IMR-90 (cell line): ENCODE measurements around the gene PASD1. TPM values are rescaled to one million over a fixed set of nuclear protein-coding genes. Genes with fewer than 3 reads are reported as not detected.

Experiments
- ATAC-seq: fragments of 200-7000 bp; cut with Tn5 transposase; 2 replicates; pipeline ENCODE4 v1.9.1; 2020; ENCODE audit warnings: low read depth, mild to moderate bottlenecking, moderate library complexity
- BruUV-seq: library from RNA; stranded (reverse); fragments of 400-500 nt; replicated peaks from 2 replicates; lab custom pipeline; 2021; lab: Mats Ljungman, UMichigan
- CTCF ChIA-PET: fragments of 300-600 bp; formaldehyde crosslinking; extraction: SDS; loops from one replicate; lab custom pipeline; 2021; ENCODE audit warnings: antibody characterized with exemption; lab: Yijun Ruan, JAX
- POLR2A ChIA-PET: fragments of 300-600 bp; sonication (Branson Sonifier 250); formaldehyde crosslinking; loops from one replicate; lab custom pipeline; 2022; ENCODE audit warnings: antibody characterized with exemption; ENCODE audit not compliant: unreplicated experiment; lab: Charles Lee
- DNase-seq: peaks from one replicate; pipeline ENCODE4 v3.0.0; 2013
- H2AFZ ChIP-seq: replicated peaks from 2 replicates; pipeline ENCODE3; 2013; ENCODE audit warnings: low read length, mild to moderate bottlenecking; ENCODE audit not compliant: poor library complexity
- H2AK5ac ChIP-seq: 2 replicates; pipeline ENCODE4 v1.6.1; 2013; ENCODE audit warnings: low read depth, low read length, inconsistent platforms
- H2AK9ac ChIP-seq: replicated peaks from 2 replicates; pipeline ENCODE3; 2013; ENCODE audit warnings: mild to moderate bottlenecking, low read depth, low read length, moderate library complexity; ENCODE audit not compliant: poor library complexity
- H2BK120ac ChIP-seq: 2 replicates; pipeline ENCODE4 v1.6.1; 2013; ENCODE audit warnings: low read depth, low read length, inconsistent platforms
- H2BK15ac ChIP-seq: 3 replicates; pipeline ENCODE4 v1.6.1; 2013; ENCODE audit warnings: low read depth, low read length, inconsistent platforms
- H2BK20ac ChIP-seq: 2 replicates; pipeline ENCODE4 v1.6.1; 2013; ENCODE audit warnings: low read depth, mild to moderate bottlenecking, inconsistent platforms, low read length, moderate library complexity
- H2BK5ac ChIP-seq: 2 replicates; pipeline ENCODE4 v1.6.1; 2013; ENCODE audit warnings: mild to moderate bottlenecking, low read depth, low read length, inconsistent platforms; ENCODE audit not compliant: poor library complexity, severe bottlenecking
- H3K14ac ChIP-seq: replicated peaks from 2 replicates; pipeline ENCODE4 v1.6.1; 2013; ENCODE audit warnings: low read depth, low read length, inconsistent platforms
- H3K18ac ChIP-seq: 2 replicates; pipeline ENCODE4 v1.6.1; 2013; ENCODE audit warnings: low read depth, low read length, control low read depth
- H3K23ac ChIP-seq: 2 replicates; pipeline ENCODE4 v1.6.1; 2013; ENCODE audit warnings: low read depth, low read length, inconsistent platforms
- H3K27ac ChIP-seq: 2 replicates; pipeline ENCODE4 v1.5.1; 2013; ENCODE audit warnings: mild to moderate bottlenecking, control low read depth, low read length; ENCODE audit not compliant: insufficient read depth
- H3K27me3 ChIP-seq: 2 replicates; pipeline ENCODE4 v1.6.1; 2013; ENCODE audit warnings: low read length; ENCODE audit not compliant: control insufficient read depth, insufficient read depth
- H3K36me3 ChIP-seq: 2 replicates; pipeline ENCODE4 v1.6.1; 2013; ENCODE audit warnings: low read length, mixed read lengths; ENCODE audit not compliant: control insufficient read depth, insufficient read depth
- H3K4ac ChIP-seq: 2 replicates; pipeline ENCODE4 v1.6.1; 2013; ENCODE audit warnings: low read depth, low read length, inconsistent platforms
- H3K4me1 ChIP-seq: 2 replicates; pipeline ENCODE4 v1.6.1; 2013; ENCODE audit warnings: low read length, mixed read lengths; ENCODE audit not compliant: control insufficient read depth, insufficient read depth
- H3K4me2 ChIP-seq: 2 replicates; pipeline ENCODE4 v1.6.1; 2013; ENCODE audit warnings: low read depth, mild to moderate bottlenecking, control low read depth, low read length, moderate library complexity
- H3K4me3 ChIP-seq: 2 replicates; pipeline ENCODE4 v1.5.1; 2013; ENCODE audit warnings: low read depth, mild to moderate bottlenecking, control low read depth, low read length, moderate library complexity; ENCODE audit not compliant: insufficient read depth
- H3K56ac ChIP-seq: 2 replicates; pipeline ENCODE4 v1.6.1; 2013; ENCODE audit warnings: low read length, inconsistent platforms; ENCODE audit not compliant: insufficient read depth; ENCODE audit errors: extremely low read depth
- H3K79me1 ChIP-seq, 2 experiments: 2 replicates each; pipeline ENCODE4 v1.6.1; 2013; ENCODE audit warnings: low read length in 2 of 2, inconsistent platforms in 1 of 2, low read depth in 1 of 2
- H3K9ac ChIP-seq: 2 replicates; pipeline ENCODE4 v1.6.1; 2013; ENCODE audit warnings: low read depth, low read length, control low read depth
- H3K9me1 ChIP-seq: 2 replicates; pipeline ENCODE4 v1.6.1; 2013; ENCODE audit warnings: low read length, inconsistent platforms; ENCODE audit not compliant: insufficient read depth
- H3K9me3 ChIP-seq: 2 replicates; pipeline ENCODE4 v1.6.1; 2013; ENCODE audit warnings: low read length; ENCODE audit not compliant: control insufficient read depth, insufficient read depth
- H4K20me1 ChIP-seq: 2 replicates; pipeline ENCODE4 v1.6.1; 2013; ENCODE audit warnings: low read length, inconsistent platforms; ENCODE audit not compliant: insufficient read depth
- H4K5ac ChIP-seq: 2 replicates; pipeline ENCODE4 v1.6.1; 2013; ENCODE audit warnings: mild to moderate bottlenecking, low read depth, low read length, control low read depth
- H4K8ac ChIP-seq, 2 experiments: 2 replicates each; pipeline ENCODE4 v1.6.1; 2013; ENCODE audit warnings: low read depth in 2 of 2, low read length in 2 of 2, control low read depth in 1 of 2, inconsistent platforms in 1 of 2
- H4K91ac ChIP-seq: 2 replicates; pipeline ENCODE4 v1.6.1; 2013; ENCODE audit warnings: low read depth, low read length, inconsistent platforms; ENCODE audit not compliant: insufficient read depth
- BHLHE40 ChIP-seq: fragments of 150-350 bp; IDR thresholded peaks from 2 replicates; pipeline ENCODE4 v1.6.1; 2016; ENCODE audit warnings: mild to moderate bottlenecking, low read depth, low read length
- CHD1 ChIP-seq: IDR thresholded peaks from 2 replicates; pipeline ENCODE4 v1.6.1; 2012; ENCODE audit warnings: low read depth, low read length, improper control_type of control experiment
- MAFK ChIP-seq: IDR thresholded peaks from 2 replicates; pipeline ENCODE4 v1.6.1; 2012; ENCODE audit warnings: low read depth, low read length, improper control_type of control experiment
- MAZ ChIP-seq: IDR thresholded peaks from 2 replicates; pipeline ENCODE4 v1.6.1; 2012; ENCODE audit warnings: low read depth, mild to moderate bottlenecking, low read length, improper control_type of control experiment, moderate library complexity, borderline replicate concordance
- MXI1 ChIP-seq: IDR thresholded peaks from 2 replicates; pipeline ENCODE4 v1.6.1; 2012; ENCODE audit warnings: low read depth, mild to moderate bottlenecking, low read length, moderate library complexity, borderline replicate concordance
- NFE2L2 ChIP-seq: fragments of 150-350 bp; IDR thresholded peaks from 2 replicates; pipeline ENCODE4 v1.6.1; 2016; ENCODE audit warnings: low read depth, mild to moderate bottlenecking, low read length
- POLR2A ChIP-seq: IDR thresholded peaks from 2 replicates; pipeline ENCODE4 v1.6.1; 2012; ENCODE audit warnings: mild to moderate bottlenecking, low read depth, low read length
- RAD21 ChIP-seq: IDR thresholded peaks from 2 replicates; pipeline ENCODE4 v1.6.1; 2012; ENCODE audit warnings: low read length, improper control_type of control experiment
- RCOR1 ChIP-seq: IDR thresholded peaks from 2 replicates; pipeline ENCODE4 v1.6.1; 2012; ENCODE audit warnings: mild to moderate bottlenecking, low read length, improper control_type of control experiment; ENCODE audit not compliant: insufficient replicate concordance
- SMC3 ChIP-seq: fragments of 150-350 bp; IDR thresholded peaks from 2 replicates; pipeline ENCODE4 v1.6.1; 2016; ENCODE audit warnings: low read depth, mild to moderate bottlenecking, antibody characterized with exemption, low read length, moderate library complexity
- WGBS, 2 experiments: methylation state at CpG; one replicate each; pipeline versions ENCODE4 v1.1.5 to v1.1.7; 2013; ENCODE audit warnings: missing lambda C conversion rate in 2 of 2; ENCODE audit not compliant: insufficient read length in 1 of 2; ENCODE audit errors: extremely low coverage in 2 of 2; 5-methylcytosine and 5-hydroxymethylcytosine counted together
- dilution Hi-C: fragments of 300-500 bp; cut with HindIII; formaldehyde crosslinking; loops from one replicate; pipeline ENCODE4 v1.14.3; 2018; ENCODE audit warnings: low sequenced_read_pairs; ENCODE audit not compliant: unreplicated experiment
- in situ Hi-C: fragments of 300-500 bp; cut with MboI; formaldehyde crosslinking; loops from 3 replicates; pipeline ENCODE4 v1.14.3; 2019; ENCODE audit warnings: low sequenced_read_pairs, inconsistent platforms, mixed read lengths
- intact Hi-C: fragments of 100-400 bp; cut with micrococcal nuclease; formaldehyde crosslinking; loops from 2 replicates; pipeline ENCODE4 v1.10.0; 2022
- polyA plus RNA-seq, 3 experiments: library from polyadenylated mRNA; depleted of rRNA; stranded (reverse); fragments of >200 nt; gene quantifications; 2 replicates each; pipeline ENCODE4 v1.2.3, GENCODE V29; 2012; ENCODE audit warnings: low replicate concordance in 1 of 3
- total RNA-seq: library from RNA; depleted of rRNA; stranded (reverse); fragments of >200 nt; gene quantifications from 2 replicates; pipeline ENCODE4 v1.2.3, GENCODE V29; 2012
- TF ChIP-seq, protein P1 (sequence below): fragments of 150-350 bp; IDR thresholded peaks from 2 replicates; pipeline ENCODE4 v1.6.1; 2016; ENCODE audit warnings: low read depth, mild to moderate bottlenecking, low read length, moderate library complexity, borderline replicate concordance
- TF ChIP-seq, protein P2 (sequence below): fragments of 150-350 bp; IDR thresholded peaks from 2 replicates; pipeline ENCODE4 v1.6.1; 2017; ENCODE audit warnings: mild to moderate bottlenecking, antibody characterized with exemption, low read length, low read depth
- TF ChIP-seq, protein P3 (sequence below): conservative IDR thresholded peaks from 2 replicates; pipeline ENCODE4 v1.5.1; 2012; ENCODE audit warnings: mild to moderate bottlenecking, low read depth, low read length, improper control_type of control experiment

PASD1 gene
- total and polyA plus RNA-seq, 2 of the 4 experiments (the other 2 are of a cell fraction), result not detected

DNA sequence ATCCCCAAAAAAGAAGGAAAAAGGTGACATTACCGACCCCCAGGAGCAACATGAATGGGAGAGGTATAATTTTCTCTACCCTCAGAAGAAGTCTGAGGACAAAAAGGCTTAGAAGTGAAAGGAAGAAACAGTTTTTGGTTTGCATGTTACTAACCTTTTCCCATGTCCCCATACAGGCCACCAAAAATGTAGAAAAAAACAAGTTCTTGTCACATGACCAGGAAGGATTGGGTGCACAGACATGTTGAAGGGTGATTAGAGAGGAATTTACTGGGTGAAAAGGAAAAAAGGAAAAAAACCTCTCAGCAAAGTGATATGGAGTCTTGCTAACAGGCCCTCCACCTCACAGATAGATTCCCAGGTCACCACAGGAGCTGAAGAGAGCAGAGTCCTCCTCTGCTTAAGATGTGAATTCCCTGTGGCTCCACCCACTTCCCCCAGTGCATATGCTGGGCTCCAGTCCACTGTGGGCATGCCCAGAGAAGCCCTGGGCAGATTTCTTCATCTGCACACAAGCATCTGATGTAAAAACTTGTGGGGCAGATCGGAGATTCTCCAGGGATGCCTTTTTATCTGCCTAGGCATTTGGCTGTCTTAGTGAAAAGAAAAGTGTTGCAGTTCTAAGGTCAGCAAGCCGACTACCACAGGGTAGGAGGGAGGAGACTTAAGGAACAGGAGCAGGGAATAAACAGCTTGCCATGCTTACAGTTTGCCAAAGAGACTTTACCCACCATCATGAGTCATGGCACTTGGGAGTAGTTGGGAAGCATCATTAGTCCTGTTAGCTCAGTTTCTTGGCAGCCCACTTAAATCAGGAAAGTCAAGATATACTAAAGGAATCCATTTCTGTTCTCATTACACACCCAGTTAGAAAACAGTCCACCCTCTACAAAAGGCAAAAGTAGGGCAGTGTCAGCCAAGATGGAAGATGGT lies 25.0 kb upstream of the PASD1 start (continued):
- no peak for TF ChIP-seq MXI1

DNA sequence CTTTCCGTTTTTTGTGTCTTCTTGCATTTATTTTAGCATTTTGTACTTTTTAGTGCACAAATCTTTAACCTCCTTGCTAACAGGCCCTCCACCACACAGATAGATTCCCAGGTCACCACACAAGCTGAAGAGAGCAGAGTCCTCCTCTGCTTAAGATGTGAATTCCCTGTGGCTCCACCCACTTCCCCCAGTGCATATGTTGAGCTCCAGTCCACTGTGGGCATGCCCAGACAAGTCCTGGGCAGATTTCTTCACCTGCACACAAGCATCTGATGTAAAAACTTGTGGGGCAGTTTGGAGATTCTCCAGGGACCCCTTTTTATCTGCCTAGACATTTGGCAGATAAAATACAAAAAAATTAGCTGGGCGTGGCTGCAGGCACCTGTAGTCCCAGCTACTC lies 19.8 kb upstream of the PASD1 start:
- H2BK5ac ChIP-seq, result no peak overlapping the region
- CTCF ChIA-PET, result no interaction called here
- H4K20me1 ChIP-seq, result no peaks in the 10 kb centered on the region
- no peaks in the 10 kb centered on the region for H3K79me1 ChIP-seq
- no peak overlapping the region for H4K8ac ChIP-seq
- DNase-seq (no peak), ATAC-seq (no peak)
- H3K4me2 ChIP-seq, result no peak overlapping the region
- H3K36me3 ChIP-seq, result no peaks in the 10 kb centered on the region
- H3K9ac ChIP-seq, result no peak overlapping the region
- dilution Hi-C loops, result no loop called here
- H4K91ac ChIP-seq, result no peak overlapping the region
- H3K14ac ChIP-seq, result no peak overlapping the region
- no peak overlapping the region for H2AFZ ChIP-seq
- WGBS, 2 experiments, result no CpG with 5 or more reads among the region's 2 CpGs
- no TSS peak for BruUV-seq
- no peaks in the 10 kb centered on the region for H3K27me3 ChIP-seq
- no peak overlapping the region for H2BK15ac ChIP-seq
- no peak overlapping the region for H2AK5ac ChIP-seq
- H3K9me3 ChIP-seq, result peaks cover 2% of the 10 kb centered on the region; the same call in 1 of the 2 replicates
- no peaks in the 10 kb centered on the region for H3K9me1 ChIP-seq
- no peaks in the 10 kb centered on the region for H3K4me1 ChIP-seq
- H2BK20ac ChIP-seq, result no peak overlapping the region
- H3K23ac ChIP-seq, result no peak overlapping the region
- intact Hi-C loops, result no loop called here
- in situ Hi-C loops, result no loop called here
- H3K18ac ChIP-seq, result no peak overlapping the region
- no peak overlapping the region for H3K4me3 ChIP-seq
- H3K27ac ChIP-seq, result no peak overlapping the region
- POLR2A ChIA-PET, result no interaction called here
- no peak overlapping the region for H4K5ac ChIP-seq
- no peak overlapping the region for H2BK120ac ChIP-seq
- no peak overlapping the region for H3K4ac ChIP-seq
- H2AK9ac ChIP-seq, result no peak overlapping the region
- H3K56ac ChIP-seq, result no peak overlapping the region
- no peak for TF ChIP-seq SMC3
- TF ChIP-seq, protein P1, sequence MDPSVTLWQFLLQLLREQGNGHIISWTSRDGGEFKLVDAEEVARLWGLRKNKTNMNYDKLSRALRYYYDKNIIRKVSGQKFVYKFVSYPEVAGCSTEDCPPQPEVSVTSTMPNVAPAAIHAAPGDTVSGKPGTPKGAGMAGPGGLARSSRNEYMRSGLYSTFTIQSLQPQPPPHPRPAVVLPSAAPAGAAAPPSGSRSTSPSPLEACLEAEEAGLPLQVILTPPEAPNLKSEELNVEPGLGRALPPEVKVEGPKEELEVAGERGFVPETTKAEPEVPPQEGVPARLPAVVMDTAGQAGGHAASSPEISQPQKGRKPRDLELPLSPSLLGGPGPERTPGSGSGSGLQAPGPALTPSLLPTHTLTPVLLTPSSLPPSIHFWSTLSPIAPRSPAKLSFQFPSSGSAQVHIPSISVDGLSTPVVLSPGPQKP, result no peak
- TF ChIP-seq, protein P2, sequence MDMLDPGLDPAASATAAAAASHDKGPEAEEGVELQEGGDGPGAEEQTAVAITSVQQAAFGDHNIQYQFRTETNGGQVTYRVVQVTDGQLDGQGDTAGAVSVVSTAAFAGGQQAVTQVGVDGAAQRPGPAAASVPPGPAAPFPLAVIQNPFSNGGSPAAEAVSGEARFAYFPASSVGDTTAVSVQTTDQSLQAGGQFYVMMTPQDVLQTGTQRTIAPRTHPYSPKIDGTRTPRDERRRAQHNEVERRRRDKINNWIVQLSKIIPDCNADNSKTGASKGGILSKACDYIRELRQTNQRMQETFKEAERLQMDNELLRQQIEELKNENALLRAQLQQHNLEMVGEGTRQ, result no peak
- no peak for TF ChIP-seq POLR2A
- TF ChIP-seq RCOR1, result no peak
- TF ChIP-seq NFE2L2, result no peak
- TF ChIP-seq MAFK, result no peak
- TF ChIP-seq BHLHE40, result no peak
- TF ChIP-seq, protein P3, sequence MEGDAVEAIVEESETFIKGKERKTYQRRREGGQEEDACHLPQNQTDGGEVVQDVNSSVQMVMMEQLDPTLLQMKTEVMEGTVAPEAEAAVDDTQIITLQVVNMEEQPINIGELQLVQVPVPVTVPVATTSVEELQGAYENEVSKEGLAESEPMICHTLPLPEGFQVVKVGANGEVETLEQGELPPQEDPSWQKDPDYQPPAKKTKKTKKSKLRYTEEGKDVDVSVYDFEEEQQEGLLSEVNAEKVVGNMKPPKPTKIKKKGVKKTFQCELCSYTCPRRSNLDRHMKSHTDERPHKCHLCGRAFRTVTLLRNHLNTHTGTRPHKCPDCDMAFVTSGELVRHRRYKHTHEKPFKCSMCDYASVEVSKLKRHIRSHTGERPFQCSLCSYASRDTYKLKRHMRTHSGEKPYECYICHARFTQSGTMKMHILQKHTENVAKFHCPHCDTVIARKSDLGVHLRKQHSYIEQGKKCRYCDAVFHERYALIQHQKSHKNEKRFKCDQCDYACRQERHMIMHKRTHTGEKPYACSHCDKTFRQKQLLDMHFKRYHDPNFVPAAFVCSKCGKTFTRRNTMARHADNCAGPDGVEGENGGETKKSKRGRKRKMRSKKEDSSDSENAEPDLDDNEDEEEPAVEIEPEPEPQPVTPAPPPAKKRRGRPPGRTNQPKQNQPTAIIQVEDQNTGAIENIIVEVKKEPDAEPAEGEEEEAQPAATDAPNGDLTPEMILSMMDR, result no peak
- no peak for TF ChIP-seq MAZ
- no peak for TF ChIP-seq RAD21
- TF ChIP-seq CHD1, result no peak
